H1 (cell line): ENCODE data around the gene NFAT5. TPM values are rescaled to one million over a fixed set of nuclear protein-coding genes. Genes with fewer than 3 reads are reported as not detected.

Experiments used
- BACH1 ChIP-seq: IDR thresholded peaks from 2 replicates; pipeline ENCODE4 v1.6.1; 2012; ENCODE audit warnings: low read length, improper control_type of control experiment
- CREB1 ChIP-seq: IDR thresholded peaks from 2 replicates; pipeline ENCODE4 v1.6.1; 2012; ENCODE audit warnings: inconsistent platforms
- EGR1 ChIP-seq: IDR thresholded peaks from 2 replicates; pipeline ENCODE4 v1.6.1; 2011; ENCODE audit warnings: low read depth, low read length, borderline replicate concordance
- POLR2AphosphoS5 ChIP-seq: IDR thresholded peaks from 2 replicates; pipeline ENCODE4 v1.6.1; 2011; ENCODE audit warnings: low read depth, low read length
- SRF ChIP-seq: IDR thresholded peaks from 2 replicates; pipeline ENCODE4 v1.6.1; 2011; ENCODE audit warnings: mild to moderate bottlenecking, low read depth, low read length, moderate library complexity
- polyA plus RNA-seq, 7 experiments: library from polyadenylated mRNA; depleted of rRNA in 3 of 7; stranded (reverse) in 5 of 7; unstranded in 2 of 7; fragments of >200 nt in 5 of 7; fragments of 200-250 nt in 2 of 7; gene quantifications; 1 replicate in 5 of 7; 2 replicates in 1 of 7; 4 replicates in 1 of 7; pipeline versions ENCODE4 v1.2.1 to v1.2.3, GENCODE V29; 2011 to 2013; ENCODE audit warnings: missing spikeins in 2 of 7, mixed read lengths in 2 of 7
- total RNA-seq: library from RNA; stranded (reverse); fragmentation: NEBNext Ultra II Directional; extraction: Animal tissue kit (Norgen Biotek cat#: 25700); gene quantifications from 2 replicates; pipeline ENCODE4 v1.2.1, GENCODE V29; 2021
- TF ChIP-seq, protein P1 (sequence below): IDR thresholded peaks from 2 replicates; pipeline ENCODE4 v1.6.1; 2011; ENCODE audit warnings: low read length, improper control_type of control experiment

NFAT5 gene
- total and polyA plus RNA-seq, 2 of the 8 experiments (the other 6 are each of a cell fraction or from before 2014, with no cell fraction given): 8.9 to 29.0 TPM

DNA sequence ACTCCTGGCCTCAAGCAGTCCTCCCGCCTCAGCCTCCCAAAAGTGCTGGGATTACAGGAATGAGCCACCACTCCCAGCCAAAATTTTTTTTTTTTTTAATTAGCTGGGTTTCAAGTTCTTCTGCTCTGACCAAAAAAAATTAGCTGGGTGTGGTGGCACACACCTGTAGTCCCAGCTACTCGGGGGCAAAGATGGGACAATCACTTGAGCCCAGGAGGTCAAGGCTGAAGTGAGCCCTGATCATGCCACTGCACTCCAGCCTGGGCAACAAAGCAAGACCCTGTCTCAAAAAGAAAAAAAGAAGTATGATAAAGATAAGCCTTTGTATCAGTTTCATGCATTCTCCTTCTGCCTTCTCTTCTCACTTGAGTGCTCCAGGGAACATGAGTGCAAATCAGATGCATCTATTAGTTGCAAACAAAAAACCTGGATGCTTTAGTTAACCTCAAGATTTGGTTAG is 158.7 kb downstream of the NFAT5 start (continued):
- TF ChIP-seq, protein P1, sequence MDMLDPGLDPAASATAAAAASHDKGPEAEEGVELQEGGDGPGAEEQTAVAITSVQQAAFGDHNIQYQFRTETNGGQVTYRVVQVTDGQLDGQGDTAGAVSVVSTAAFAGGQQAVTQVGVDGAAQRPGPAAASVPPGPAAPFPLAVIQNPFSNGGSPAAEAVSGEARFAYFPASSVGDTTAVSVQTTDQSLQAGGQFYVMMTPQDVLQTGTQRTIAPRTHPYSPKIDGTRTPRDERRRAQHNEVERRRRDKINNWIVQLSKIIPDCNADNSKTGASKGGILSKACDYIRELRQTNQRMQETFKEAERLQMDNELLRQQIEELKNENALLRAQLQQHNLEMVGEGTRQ: no peak
- TF ChIP-seq CREB1 (no peak), BACH1 (no peak), POLR2AphosphoS5 (no peak), EGR1 (no peak), SRF (no peak)
